ENCODE measurements around the gene URB2.
A peak's percentile ranks its signal among the peaks of the same experiment; 100 is the strongest.
"Not testable (repeated sequence)": the region's sequence is repeated elsewhere in the genome, so short reads cannot be mapped to it uniquely, and the experiment has no call there.

The URB2 gene

DNA sequence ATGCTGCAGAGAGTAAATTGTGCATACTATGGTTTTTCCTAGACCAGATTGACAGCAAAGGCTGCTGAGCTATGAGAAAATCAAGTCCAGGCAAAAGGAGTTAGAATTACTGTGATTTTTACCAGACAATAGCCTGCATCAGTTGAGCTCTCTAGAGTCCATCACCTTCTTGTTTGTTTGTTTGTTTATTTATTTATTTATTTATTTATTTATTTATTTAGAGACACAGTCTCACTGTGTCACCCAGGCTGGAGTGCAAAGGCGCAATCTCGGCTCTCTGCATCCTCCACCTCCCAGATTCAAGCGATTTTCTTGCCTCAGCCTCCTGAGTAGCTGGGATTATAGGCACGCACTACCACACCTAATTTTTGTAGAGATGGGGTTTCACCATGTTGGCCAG, 43.3 kb upstream of the URB2 start:
- H3K4me3 ChIP-seq (ENCODE audit: low read depth, low read length) = no peak overlapping the region
- no peak for TF ChIP-seq CTCF (IDR thresholded peaks at IDR 0.05; ENCODE audit: low read depth, low read length, missing control alignments)
- DNase-seq (ENCODE audit: low read depth) = no peak
- in situ Hi-C loops (cut with HindIII; ENCODE audit: low sequenced_read_pairs) = no loop called here

GRCh38 chr1:229585338-229585737, 40.7 kb upstream of the URB2 start:
- no peak for DNase-seq (ENCODE audit: low read depth)
- no peak overlapping the region for H3K4me3 ChIP-seq (ENCODE audit: low read depth, low read length)
- TF ChIP-seq CTCF (IDR thresholded peaks at IDR 0.05; ENCODE audit: low read depth, low read length, missing control alignments) = no peak
- in situ Hi-C loops (cut with HindIII; ENCODE audit: low sequenced_read_pairs) = no loop called here

- no peak for DNase-seq (ENCODE audit: low read depth)
- in situ Hi-C loops (cut with HindIII; ENCODE audit: low sequenced_read_pairs) = no loop called here
- no peak overlapping the region for H3K4me3 ChIP-seq (ENCODE audit: low read depth, low read length)
- no peak for TF ChIP-seq CTCF (IDR thresholded peaks at IDR 0.05; ENCODE audit: low read depth, low read length, missing control alignments)
These were observed 35.9 kb upstream of the URB2 start for GRCh38 chr1:229590119-229590518.

DNA sequence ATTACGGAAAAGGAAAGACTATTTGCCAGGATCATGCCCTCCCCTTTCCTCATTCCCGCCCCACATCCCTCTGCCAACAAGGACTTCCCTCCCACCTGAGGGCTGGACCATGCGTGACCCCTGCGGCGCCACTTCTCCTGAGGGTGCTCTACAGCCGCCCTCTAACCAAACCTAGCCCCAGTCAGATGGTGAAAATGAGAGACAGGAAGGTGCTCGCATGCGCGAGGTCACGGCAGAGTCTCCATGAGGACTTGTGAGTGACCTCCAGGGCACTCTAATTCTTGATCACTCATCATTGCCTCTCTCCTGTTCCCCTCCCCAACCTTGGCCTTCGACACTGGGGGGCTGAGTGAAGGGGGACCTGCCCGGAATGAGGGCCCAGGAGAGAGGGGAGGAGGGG, 32.2 kb upstream of the URB2 start:
- in situ Hi-C loops (cut with HindIII; ENCODE audit: low sequenced_read_pairs) = no loop called here
- TF ChIP-seq CTCF (IDR thresholded peaks at IDR 0.05; ENCODE audit: low read depth, low read length, missing control alignments) = no peak

DNA sequence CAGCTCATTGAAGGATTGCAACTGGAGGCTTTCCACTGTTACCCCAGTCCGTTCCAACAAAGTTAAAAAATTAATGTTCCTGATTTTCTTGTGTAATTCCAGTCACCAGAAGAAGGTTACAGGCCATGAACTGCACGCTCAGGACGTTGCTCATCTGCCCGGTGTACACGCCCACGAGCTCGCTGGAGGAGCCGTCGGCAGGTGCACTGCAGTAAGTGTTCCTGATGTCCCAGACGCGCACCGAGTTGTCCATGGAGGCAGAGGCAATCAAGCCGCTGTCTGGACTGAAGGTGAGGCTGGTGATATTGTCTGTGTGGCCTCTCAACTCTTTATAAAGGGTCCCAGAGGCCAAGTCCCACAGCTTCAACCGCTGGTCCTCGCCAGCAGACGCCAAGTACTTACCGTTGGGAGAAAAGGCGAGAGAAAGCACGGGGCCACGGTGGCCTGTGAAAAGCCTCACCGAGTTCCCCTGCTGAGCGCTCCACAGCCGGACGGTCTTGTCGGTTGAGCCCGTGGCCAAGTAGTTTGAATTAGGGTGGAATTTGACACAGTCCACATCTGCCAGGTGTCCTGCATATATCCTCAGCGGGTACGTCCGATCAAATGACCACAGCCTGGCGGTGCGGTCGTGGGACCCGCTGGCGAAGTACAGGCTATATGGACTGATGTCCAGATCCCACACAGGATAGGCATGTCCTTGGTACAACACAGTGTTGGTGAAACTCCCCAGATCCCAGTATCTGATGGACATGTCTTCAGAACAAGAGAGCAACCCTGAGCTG, 31.6 kb upstream of the URB2 start:
- no peak for TF ChIP-seq CTCF (IDR thresholded peaks at IDR 0.05; ENCODE audit: low read depth, low read length, missing control alignments)
- in situ Hi-C loops (cut with HindIII; ENCODE audit: low sequenced_read_pairs) = no loop called here

More for the DNA sequence above, 32.2 kb upstream of the URB2 start:
- H3K4me3 ChIP-seq (ENCODE audit: low read depth, low read length) = no peak overlapping the region
- DNase-seq (ENCODE audit: low read depth) = no peak

GRCh38 chr1:229595876-229596275, 30.2 kb upstream of the URB2 start:
- DNase-seq (ENCODE audit: low read depth); in situ Hi-C loops (cut with HindIII; ENCODE audit: low sequenced_read_pairs); H3K4me3 ChIP-seq (ENCODE audit: low read depth, low read length): not testable (repeated sequence)

More for the DNA sequence above, 31.6 kb upstream of the URB2 start:
- DNase-seq (ENCODE audit: low read depth) = no peak
- no peak overlapping the region for H3K4me3 ChIP-seq (ENCODE audit: low read depth, low read length)

GRCh38 chr1:229596925-229597699, 28.9 kb upstream of the URB2 start:
- no peak for TF ChIP-seq CTCF (IDR thresholded peaks at IDR 0.05; ENCODE audit: low read depth, low read length, missing control alignments)
- DNase-seq (ENCODE audit: low read depth) = peak; percentile 31
- no peak overlapping the region for H3K4me3 ChIP-seq (ENCODE audit: low read depth, low read length)
- in situ Hi-C loops (cut with HindIII; ENCODE audit: low sequenced_read_pairs) = no loop called here

Measured in astrocyte of the cerebellum (primary cell).